A673 (cell line): ENCODE data around the gene MRTFA. TPM values are rescaled to one million over a fixed set of nuclear protein-coding genes. Genes with fewer than 3 reads are reported as not detected.

Experiments used
- BruUV-seq: library from RNA; stranded (reverse); fragments of 400-500 nt; replicated peaks from 2 replicates; lab custom pipeline; 2021; lab: Mats Ljungman, UMichigan
- CTCF ChIA-PET: fragments of 300-600 bp; sonication (Branson Sonifier 250); formaldehyde crosslinking; loops from one replicate; lab custom pipeline; 2022; ENCODE audit warnings: antibody characterized with exemption; lab: Charles Lee
- POLR2A ChIA-PET: fragments of 300-600 bp; sonication (Branson Sonifier 250); formaldehyde crosslinking; loops from one replicate; lab custom pipeline; 2022; ENCODE audit warnings: antibody characterized with exemption; ENCODE audit not compliant: low non-redundant PET; lab: Charles Lee
- DNase-seq: peaks from one replicate; pipeline ENCODE4 v3.0.0-alpha.2; 2015; ENCODE audit warnings: low spot score
- H3K27ac ChIP-seq: fragments of 200-600 bp; sonication (generic); 2 replicates; pipeline ENCODE4 v1.5.1; 2016; ENCODE audit warnings: mixed run types, low read depth, mild to moderate bottlenecking, mixed read lengths, antibody characterized with exemption, low read length; ENCODE audit not compliant: poor library complexity, severe bottlenecking
- H3K27me3 ChIP-seq: fragments of 200-600 bp; sonication (generic); replicated peaks from 2 replicates; pipeline ENCODE4 v1.6.1; 2017; ENCODE audit warnings: mixed run types, low read depth, mild to moderate bottlenecking, mixed read lengths, antibody characterized with exemption, low read length; ENCODE audit not compliant: insufficient read depth, poor library complexity
- H3K36me3 ChIP-seq: fragments of 200-600 bp; sonication (generic); 2 replicates; pipeline ENCODE4 v1.6.1; 2016; ENCODE audit warnings: mixed run types, mild to moderate bottlenecking, mixed read lengths, antibody characterized with exemption, low read length; ENCODE audit not compliant: insufficient read depth, poor library complexity, severe bottlenecking
- H3K4me1 ChIP-seq: fragments of 200-600 bp; sonication (generic); 2 replicates; pipeline ENCODE4 v1.6.1; 2017; ENCODE audit warnings: mixed run types, mild to moderate bottlenecking, mixed read lengths, antibody characterized with exemption, low read length; ENCODE audit not compliant: insufficient read depth, poor library complexity, severe bottlenecking
- H3K4me3 ChIP-seq: fragments of 200-600 bp; sonication (generic); 2 replicates; pipeline ENCODE4 v1.5.1; 2016; ENCODE audit warnings: low read depth, mixed run types, mild to moderate bottlenecking, mixed read lengths, low read length; ENCODE audit not compliant: poor library complexity, severe bottlenecking
- H3K9me3 ChIP-seq: fragments of 200-600 bp; sonication (generic); 2 replicates; pipeline ENCODE4 v1.6.1; 2016; ENCODE audit warnings: mixed run types, low read depth, mild to moderate bottlenecking, mixed read lengths, antibody characterized with exemption, low read length; ENCODE audit not compliant: poor library complexity, severe bottlenecking
- CTCF ChIP-seq: fragments of 300-800, 200-600 bp; sonication (generic); conservative IDR thresholded peaks from 2 replicates; pipeline ENCODE4 v1.5.1; 2017; ENCODE audit warnings: low read depth, mild to moderate bottlenecking, antibody characterized with exemption, low read length, moderate library complexity, mixed read lengths
- EZH2 ChIP-seq: fragments of 200-600 bp; sonication (generic); IDR thresholded peaks from 2 replicates; pipeline ENCODE4 v1.6.1; 2017; ENCODE audit warnings: borderline replicate concordance, low read depth, mild to moderate bottlenecking, mixed read lengths, antibody characterized with exemption, low read length; ENCODE audit not compliant: poor library complexity, severe bottlenecking
- intact Hi-C: fragments of 100-400 bp; cut with micrococcal nuclease; formaldehyde crosslinking; loops from one replicate; pipeline ENCODE4 v1.10.0; 2022; ENCODE audit not compliant: unreplicated experiment
- total RNA-seq: library from RNA; stranded (reverse); gene quantifications from 2 replicates; pipeline ENCODE4 v1.2.3, GENCODE V29; 2021

The MRTFA gene
- total RNA-seq, 1 experiment from 2014 or later = 35.8 TPM

- no peak overlapping the region for H3K4me3 ChIP-seq
- intact Hi-C loops = no loop called here
- H3K9me3 ChIP-seq = no peaks in the 10 kb centered on the region
- peak; percentile 73 for DNase-seq
- ChIA-PET POLR2A (interaction anchor here (0.6 kb wide), 1 partner anchor 185 kb away, joined by 4 read pairs; no protein-coding TSS in a partner anchor), CTCF (interaction anchor here (0.5 kb wide), 1 partner anchor 12 kb away, joined by 4 read pairs; no protein-coding TSS in a partner anchor)
- no peaks in the 10 kb centered on the region for H3K36me3 ChIP-seq
- TF ChIP-seq EZH2 (no peak), CTCF (no peak)
- no peaks in the 10 kb centered on the region for H3K27me3 ChIP-seq
- peaks cover 18% of the 10 kb centered on the region for H3K4me1 ChIP-seq
- BruUV-seq = no TSS peak
- H3K27ac ChIP-seq = no peak overlapping the region
Measured at GRCh38 chr22:40449676-40450035, 186.9 kb downstream of the MRTFA start.

GRCh38 chr22:40446203-40446602, 190.3 kb downstream of the MRTFA start:
- Histone ChIP-seq H3K4me1 (peaks cover 18% of the 10 kb centered on the region), H3K27ac (no peak overlapping the region), H3K36me3 (no peaks in the 10 kb centered on the region), H3K4me3 (no peak overlapping the region), H3K27me3 (no peaks in the 10 kb centered on the region), H3K9me3 (no peaks in the 10 kb centered on the region)
- ChIA-PET CTCF (no interaction called here), POLR2A (no interaction called here)
- no peak for DNase-seq
- no TSS peak for BruUV-seq
- TF ChIP-seq EZH2 (no peak), CTCF (no peak)
- intact Hi-C loops = no loop called here

- TF ChIP-seq EZH2 (no peak), CTCF (no peak)
- H3K36me3 ChIP-seq = no peaks in the 10 kb centered on the region
- CTCF ChIA-PET = no interaction called here
- intact Hi-C loops = no loop called here
- no TSS peak for BruUV-seq
- H3K9me3 ChIP-seq = no peaks in the 10 kb centered on the region
- POLR2A ChIA-PET = no interaction called here
- no peaks in the 10 kb centered on the region for H3K27me3 ChIP-seq
- DNase-seq = no peak
- no peak overlapping the region for H3K4me3 ChIP-seq
- H3K4me1 ChIP-seq = peaks cover 9% of the 10 kb centered on the region
- H3K27ac ChIP-seq = no peak overlapping the region
Measured at GRCh38 chr22:40444178-40444831, 192.2 kb downstream of the MRTFA start.
